Esophagus muscularis mucosa (tissue), 3 donors: ENCODE results near the gene PHACTR4.
"Not testable (repeated sequence)": the region's sequence is repeated elsewhere in the genome, so short reads cannot be mapped to it uniquely, and the experiment has no call there.

ENCODE experiments used
- CTCF ChIP-seq, 3 experiments: fragments of 200-600 bp in 2 of 3; fragments of 450-650 bp in 1 of 3; sonication (generic) in 2 of 3; IDR thresholded peaks; one replicate each; pipeline ENCODE4 v1.5.1; 2017 to 2019; ENCODE audit warnings: antibody characterized with exemption in 3 of 3, mild to moderate bottlenecking in 2 of 3, moderate library complexity in 1 of 3
- EP300 ChIP-seq: sonication (generic); formaldehyde crosslinking; IDR thresholded peaks from one replicate; pipeline ENCODE4 v1.6.1; 2017; ENCODE audit warnings: antibody characterized with exemption

DNA sequence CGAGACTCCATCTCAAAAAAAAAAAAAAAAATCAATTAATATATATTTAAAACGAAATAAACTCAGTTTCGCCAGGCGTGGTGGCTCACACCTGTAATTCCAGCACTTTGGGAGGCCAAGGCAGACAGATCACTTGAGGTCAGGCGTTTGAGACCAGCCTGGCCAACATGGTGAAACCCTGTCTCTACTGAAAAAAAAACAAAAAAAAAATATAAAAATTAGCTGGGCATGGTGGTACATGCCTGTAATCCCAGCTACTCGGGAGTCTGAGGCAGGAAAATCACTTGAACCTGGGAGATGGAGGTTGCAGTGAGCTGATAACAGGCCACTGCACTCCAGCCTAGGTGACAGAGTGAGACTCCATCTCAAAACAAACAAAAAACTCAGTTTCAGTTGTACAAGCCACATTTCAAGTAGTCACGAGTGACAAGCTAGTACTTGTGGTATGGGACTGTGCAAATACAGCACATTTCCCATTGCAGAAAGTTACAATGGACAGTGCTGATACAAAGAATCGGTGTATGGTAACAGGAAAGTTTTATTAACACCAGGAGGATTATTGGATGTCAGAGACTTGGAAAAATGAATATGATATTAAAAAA, 172.0 kb downstream of the PHACTR4 start:
- TF ChIP-seq CTCF (IDR thresholded peaks at IDR 0.05); EP300: not testable (repeated sequence)
